SH-SY5Y (cell line): ENCODE results near the gene POLR1A.

Source experiments
- GATA2 ChIP-seq: IDR thresholded peaks from 2 replicates; pipeline ENCODE4 v1.6.1; 2011; ENCODE audit warnings: mild to moderate bottlenecking, low read depth, low read length
- GATA3 ChIP-seq: IDR thresholded peaks from 2 replicates; pipeline ENCODE4 v1.6.1; 2011; ENCODE audit warnings: low read depth, mild to moderate bottlenecking, low read length, moderate library complexity

- TF ChIP-seq GATA2 (no peak), GATA3 (no peak)
Measured at GRCh38 chr2:86039963-86040655, 65.6 kb downstream of the POLR1A start.
